Measurements from ENCODE around the gene HOMER3.

Gene HOMER3

DNA sequence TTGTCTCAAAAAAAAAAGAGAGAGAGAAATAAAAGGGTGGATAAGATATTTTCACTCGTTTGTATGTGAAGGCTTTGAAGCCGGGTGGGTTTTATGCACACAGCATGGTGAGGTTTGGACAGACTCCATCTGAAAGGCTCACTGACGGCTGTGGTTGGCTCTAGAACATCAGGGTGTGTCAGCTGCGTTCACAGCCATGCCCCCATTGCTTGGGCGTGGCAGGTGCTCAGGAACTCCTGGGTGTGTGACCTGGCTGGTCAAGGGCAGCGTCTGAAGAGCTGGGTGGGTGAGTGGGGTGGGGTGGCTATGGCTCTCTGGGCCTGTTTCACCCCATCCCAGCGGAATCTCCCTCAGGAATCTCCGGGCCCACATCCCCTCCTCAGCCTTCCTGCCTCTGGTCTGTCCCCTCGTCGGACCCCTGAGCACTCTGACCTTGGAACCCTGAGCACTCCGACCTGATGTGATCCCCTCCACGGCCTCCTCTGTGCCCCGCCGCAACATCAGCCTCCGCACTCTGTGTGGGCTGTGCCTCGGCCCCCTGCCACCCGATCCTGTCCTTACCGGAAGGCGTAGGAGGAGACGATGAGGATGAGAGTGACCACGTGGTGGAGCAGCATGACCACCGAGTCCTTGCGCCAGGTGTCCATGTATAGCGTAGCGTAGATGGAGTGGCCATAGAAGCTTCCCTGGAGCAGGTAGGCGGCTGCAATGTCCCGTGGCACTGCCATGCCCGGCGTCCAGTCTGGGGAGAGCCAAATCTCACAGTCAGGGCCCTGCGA is 57.3 kb downstream of the HOMER3 start:
- CTCF ChIA-PET: interaction anchor here (0.7 to 1.1 kb wide), 2 partner anchors 17 to 291 kb away, joined by 3 read pairs; no protein-coding TSS in a partner anchor

GRCh38 chr19:18881491-18881890 is 59.5 kb downstream of the HOMER3 start:
- TF ChIP-seq ZNF623 (tag by site-specific recombination; IDR thresholded peaks at IDR 0.05) (peak; percentile 96), ZNF48 (tag by site-specific recombination; IDR thresholded peaks at IDR 0.05) (no peak)
- Histone ChIP-seq H3K4me1 (ENCODE audit: control insufficient read depth, insufficient read depth, low read length) (no peaks in the 10 kb centered on the region), H3K36me3 (ENCODE audit: control insufficient read depth in 2 of 2, insufficient read depth in 1 of 2, low read length in 2 of 2) (peaks cover 15 to 66% of the 10 kb centered on the region in 2 experiments; a peak in 2 of 3 replicates), H3K4me3 (ENCODE audit: low read depth, low read length) (no peak overlapping the region), H3K9me3 (ENCODE audit: control insufficient read depth, insufficient read depth, low read depth, low read length) (no peaks in the 10 kb centered on the region), H3K27ac (ENCODE audit: extremely low read depth, low read depth, low read length) (no peak overlapping the region)
- POLR2A ChIA-PET: interaction anchor here (1.5 kb wide), 1 partner anchor 12 kb away, joined by 4 read pairs; no protein-coding TSS in a partner anchor
- CTCF ChIA-PET: no interaction called here

More for the DNA sequence above, 57.3 kb downstream of the HOMER3 start:
- H3K27ac ChIP-seq (ENCODE audit: extremely low read depth, low read depth, low read length): no peak overlapping the region
- POLR2A ChIA-PET: no interaction called here
- no peaks in the 10 kb centered on the region for H3K9me3 ChIP-seq (ENCODE audit: control insufficient read depth, insufficient read depth, low read depth, low read length)
- H3K36me3 ChIP-seq (ENCODE audit: control insufficient read depth in 2 of 2, insufficient read depth in 1 of 2, low read length in 2 of 2): peaks cover 15 to 52% of the 10 kb centered on the region in 2 experiments; a peak in 2 of 3 replicates
- TF ChIP-seq ZNF843 (tag by site-specific recombination; IDR thresholded peaks at IDR 0.05) (no peak), KLF1 (tag by site-specific recombination; IDR thresholded peaks at IDR 0.05) (peak; percentile 67)
- H3K4me1 ChIP-seq (ENCODE audit: control insufficient read depth, insufficient read depth, low read length): no peaks in the 10 kb centered on the region
- no peak overlapping the region for H3K4me3 ChIP-seq (ENCODE audit: low read depth, low read length)

GRCh38 chr19:18879579-18880373 is 61.2 kb downstream of the HOMER3 start:
- H3K9me3 ChIP-seq (ENCODE audit: control insufficient read depth, insufficient read depth, low read depth, low read length): no peaks in the 10 kb centered on the region
- H3K4me3 ChIP-seq (ENCODE audit: low read depth, low read length): no peak overlapping the region
- peaks cover 20 to 76% of the 10 kb centered on the region in 2 experiments; a peak in 2 of 3 replicates for H3K36me3 ChIP-seq (ENCODE audit: control insufficient read depth in 2 of 2, insufficient read depth in 1 of 2, low read length in 2 of 2)
- POLR2A ChIA-PET: interaction anchor here (1.0 to 1.5 kb wide), 2 partner anchors 8 to 14 kb away, joined by 4 to 7 read pairs; no protein-coding TSS in a partner anchor
- no peak overlapping the region for H3K27ac ChIP-seq (ENCODE audit: extremely low read depth, low read depth, low read length)
- CTCF ChIA-PET: interaction anchor here (0.5 to 1.2 kb wide), 4 partner anchors 8 to 432 kb away, joined by 3 to 4 read pairs (median 3); no protein-coding TSS in a partner anchor
- no peaks in the 10 kb centered on the region for H3K4me1 ChIP-seq (ENCODE audit: control insufficient read depth, insufficient read depth, low read length)
- no peak for TF ChIP-seq OSR2 (tag by site-specific recombination; IDR thresholded peaks at IDR 0.05)
- TF ChIP-seq ZNF626 (tag by site-specific recombination; IDR thresholded peaks at IDR 0.05): no peak
- TF ChIP-seq ZNF2 (tag by site-specific recombination; IDR thresholded peaks at IDR 0.05): no peak
- peak; percentile 98 for TF ChIP-seq KLF9 (tag by site-specific recombination; IDR thresholded peaks at IDR 0.05; ENCODE audit: low read depth)
- TF ChIP-seq ZNF76 (tag by site-specific recombination; IDR thresholded peaks at IDR 0.05; ENCODE audit: borderline replicate concordance, low read depth): no peak
- no peak for TF ChIP-seq ZNF155 (tag by site-specific recombination; IDR thresholded peaks at IDR 0.05)
- TF ChIP-seq ZNF514 (tag by site-specific recombination; IDR thresholded peaks at IDR 0.05): no peak
- no peak for TF ChIP-seq ZNF26 (tag by site-specific recombination; IDR thresholded peaks at IDR 0.05)
- TF ChIP-seq GLIS2 (tag by site-specific recombination; IDR thresholded peaks at IDR 0.05): no peak
- TF ChIP-seq ZNF433 (tag by site-specific recombination; IDR thresholded peaks at IDR 0.05; ENCODE audit: low read depth): no peak
- no peak for TF ChIP-seq ATF2 (tag by site-specific recombination; IDR thresholded peaks at IDR 0.05; ENCODE audit: low read depth)
- TF ChIP-seq, protein P1, sequence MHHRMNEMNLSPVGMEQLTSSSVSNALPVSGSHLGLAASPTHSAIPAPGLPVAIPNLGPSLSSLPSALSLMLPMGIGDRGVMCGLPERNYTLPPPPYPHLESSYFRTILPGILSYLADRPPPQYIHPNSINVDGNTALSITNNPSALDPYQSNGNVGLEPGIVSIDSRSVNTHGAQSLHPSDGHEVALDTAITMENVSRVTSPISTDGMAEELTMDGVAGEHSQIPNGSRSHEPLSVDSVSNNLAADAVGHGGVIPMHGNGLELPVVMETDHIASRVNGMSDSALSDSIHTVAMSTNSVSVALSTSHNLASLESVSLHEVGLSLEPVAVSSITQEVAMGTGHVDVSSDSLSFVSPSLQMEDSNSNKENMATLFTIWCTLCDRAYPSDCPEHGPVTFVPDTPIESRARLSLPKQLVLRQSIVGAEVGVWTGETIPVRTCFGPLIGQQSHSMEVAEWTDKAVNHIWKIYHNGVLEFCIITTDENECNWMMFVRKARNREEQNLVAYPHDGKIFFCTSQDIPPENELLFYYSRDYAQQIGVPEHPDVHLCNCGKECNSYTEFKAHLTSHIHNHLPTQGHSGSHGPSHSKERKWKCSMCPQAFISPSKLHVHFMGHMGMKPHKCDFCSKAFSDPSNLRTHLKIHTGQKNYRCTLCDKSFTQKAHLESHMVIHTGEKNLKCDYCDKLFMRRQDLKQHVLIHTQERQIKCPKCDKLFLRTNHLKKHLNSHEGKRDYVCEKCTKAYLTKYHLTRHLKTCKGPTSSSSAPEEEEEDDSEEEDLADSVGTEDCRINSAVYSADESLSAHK (tag by site-specific recombination; IDR thresholded peaks at IDR 0.05): no peak
- TF ChIP-seq ZNF157 (tag by site-specific recombination; IDR thresholded peaks at IDR 0.05): no peak
- TF ChIP-seq ZNF555 (tag by site-specific recombination; conservative IDR thresholded peaks at IDR 0.05): no peak
- no peak for TF ChIP-seq ZBTB20 (tag by site-specific recombination; IDR thresholded peaks at IDR 0.05)
- peak; percentile 94 for TF ChIP-seq KLF8 (tag by site-specific recombination; IDR thresholded peaks at IDR 0.05)
- TF ChIP-seq ZFP37 (tag by site-specific recombination; IDR thresholded peaks at IDR 0.05): no peak
- no peak for TF ChIP-seq ZNF830 (tag by site-specific recombination; IDR thresholded peaks at IDR 0.05; ENCODE audit: low read depth)
- 0 out of 2 replicates have a peak, but pooled peaks have one; percentile 26 for TF ChIP-seq ZNF600 (tag by site-specific recombination; IDR thresholded peaks at IDR 0.05)
- TF ChIP-seq ZNF23 (tag by site-specific recombination; IDR thresholded peaks at IDR 0.05; ENCODE audit: borderline replicate concordance): no peak
- no peak for TF ChIP-seq ZNF768 (tag by site-specific recombination; IDR thresholded peaks at IDR 0.05)

Measured in HEK293 (cell line).